Neuronal stem cell (in vitro differentiated cells): ENCODE results near the gene CYP20A1.
A peak's percentile ranks its signal among the peaks of the same experiment; 100 is the strongest.

ENCODE experiments used
- DNase-seq: peaks from one replicate; pipeline ENCODE4 v3.0.0-alpha.2; 2013; ENCODE audit warnings: low spot score
- H2AFZ ChIP-seq: one replicate; pipeline ENCODE4 v1.6.1; 2013; ENCODE audit warnings: mild to moderate bottlenecking, low read length, inconsistent platforms
- H2AK5ac ChIP-seq: 2 replicates; pipeline ENCODE4 v1.6.1; 2013; ENCODE audit warnings: low read depth, mild to moderate bottlenecking, inconsistent platforms, low read length, moderate library complexity, mixed read lengths
- H2BK120ac ChIP-seq: 2 replicates; pipeline ENCODE4 v1.6.1; 2013; ENCODE audit warnings: low read depth, mild to moderate bottlenecking, inconsistent platforms, low read length, moderate library complexity, mixed read lengths
- H2BK12ac ChIP-seq: one replicate; pipeline ENCODE4 v1.6.1; 2013; ENCODE audit warnings: low read length, inconsistent platforms
- H2BK15ac ChIP-seq: 2 replicates; pipeline ENCODE4 v1.6.1; 2013; ENCODE audit warnings: mild to moderate bottlenecking, low read length, inconsistent platforms, mixed read lengths
- H2BK5ac ChIP-seq: one replicate; pipeline ENCODE4 v1.6.1; 2013; ENCODE audit warnings: inconsistent platforms, mild to moderate bottlenecking, low read length, moderate library complexity
- H3K14ac ChIP-seq: one replicate; pipeline ENCODE4 v1.6.1; 2013; ENCODE audit warnings: low read length, inconsistent platforms
- H3K18ac ChIP-seq: 2 replicates; pipeline ENCODE4 v1.6.1; 2013; ENCODE audit warnings: low read length, inconsistent platforms
- H3K23ac ChIP-seq: 2 replicates; pipeline ENCODE4 v1.6.1; 2013; ENCODE audit warnings: low read depth, mild to moderate bottlenecking, mixed read lengths, low read length, inconsistent platforms; ENCODE audit not compliant: poor library complexity
- H3K27ac ChIP-seq: replicated peaks from 3 replicates; pipeline ENCODE4 v1.5.1; 2013; ENCODE audit warnings: low read length, inconsistent platforms
- H3K27me3 ChIP-seq, 3 experiments: 2 replicates each; pipeline ENCODE4 v1.6.1; 2013; ENCODE audit warnings: low read length in 3 of 3, mild to moderate bottlenecking in 2 of 3, inconsistent platforms in 1 of 3, low read depth in 1 of 3, mixed read lengths in 1 of 3, moderate library complexity in 1 of 3; ENCODE audit not compliant: control insufficient read depth in 3 of 3, insufficient read depth in 3 of 3
- H3K36me3 ChIP-seq, 2 donors: replicated peaks in 1 of 2; 2 replicates each; pipeline ENCODE4 v1.6.1; 2013; ENCODE audit warnings: low read length in 2 of 2; ENCODE audit not compliant: control insufficient read depth in 2 of 2, insufficient read depth in 2 of 2
- H3K4ac ChIP-seq: 2 replicates; pipeline ENCODE4 v1.6.1; 2013; ENCODE audit warnings: inconsistent platforms, mild to moderate bottlenecking, low read length, moderate library complexity
- H3K4me1 ChIP-seq, 2 donors: 1 replicate in 1 of 2; 2 replicates in 1 of 2; pipeline ENCODE4 v1.6.1; 2013; ENCODE audit warnings: low read length in 2 of 2, low read depth in 1 of 2; ENCODE audit not compliant: control insufficient read depth in 2 of 2, insufficient read depth in 1 of 2
- H3K4me2 ChIP-seq: one replicate; pipeline ENCODE4 v1.6.1; 2013; ENCODE audit warnings: mild to moderate bottlenecking, low read length, inconsistent platforms; ENCODE audit not compliant: insufficient read depth, poor library complexity, severe bottlenecking
- H3K4me3 ChIP-seq, 2 donors: 2 replicates each; pipeline ENCODE4 v1.5.1; 2013; ENCODE audit warnings: low read length in 2 of 2, mild to moderate bottlenecking in 2 of 2, inconsistent platforms in 1 of 2, moderate library complexity in 1 of 2
- H3K79me1 ChIP-seq: one replicate; pipeline ENCODE4 v1.6.1; 2013; ENCODE audit warnings: low read depth, mild to moderate bottlenecking, inconsistent platforms, low read length, moderate library complexity
- H3K9ac ChIP-seq: one replicate; pipeline ENCODE4 v1.6.1; 2013; ENCODE audit warnings: mild to moderate bottlenecking, low read depth, low read length, inconsistent platforms; ENCODE audit not compliant: poor library complexity
- H3K9me3 ChIP-seq, 2 donors: replicated peaks in 1 of 2; 2 replicates each; pipeline versions ENCODE3 to v1.6.1; 2013; ENCODE audit warnings: low read length in 2 of 2, mild to moderate bottlenecking in 2 of 2, inconsistent platforms in 1 of 2, low read depth in 1 of 2, mixed read lengths in 1 of 2, moderate library complexity in 1 of 2; ENCODE audit not compliant: control insufficient read depth in 2 of 2, insufficient read depth in 1 of 2
- H4K8ac ChIP-seq: one replicate; pipeline ENCODE4 v1.6.1; 2013; ENCODE audit warnings: low read depth, mild to moderate bottlenecking, inconsistent platforms, low read length, moderate library complexity
- H4K91ac ChIP-seq: one replicate; pipeline ENCODE4 v1.6.1; 2013; ENCODE audit warnings: low read length, low read depth, mild to moderate bottlenecking, inconsistent platforms; ENCODE audit not compliant: poor library complexity
- WGBS, 2 donors: extraction: QIAGEN DNeasy Blood & Tissue Kit; methylation state at CpG; one replicate each; pipeline ENCODE4 v1.1.7; 2013; ENCODE audit warnings: missing lambda C conversion rate in 2 of 2, mixed read lengths in 1 of 2; ENCODE audit not compliant: insufficient read length in 2 of 2, insufficient replicate concordance in 1 of 2; ENCODE audit errors: extremely low coverage in 2 of 2; 5-methylcytosine and 5-hydroxymethylcytosine counted together

Gene CYP20A1

DNA sequence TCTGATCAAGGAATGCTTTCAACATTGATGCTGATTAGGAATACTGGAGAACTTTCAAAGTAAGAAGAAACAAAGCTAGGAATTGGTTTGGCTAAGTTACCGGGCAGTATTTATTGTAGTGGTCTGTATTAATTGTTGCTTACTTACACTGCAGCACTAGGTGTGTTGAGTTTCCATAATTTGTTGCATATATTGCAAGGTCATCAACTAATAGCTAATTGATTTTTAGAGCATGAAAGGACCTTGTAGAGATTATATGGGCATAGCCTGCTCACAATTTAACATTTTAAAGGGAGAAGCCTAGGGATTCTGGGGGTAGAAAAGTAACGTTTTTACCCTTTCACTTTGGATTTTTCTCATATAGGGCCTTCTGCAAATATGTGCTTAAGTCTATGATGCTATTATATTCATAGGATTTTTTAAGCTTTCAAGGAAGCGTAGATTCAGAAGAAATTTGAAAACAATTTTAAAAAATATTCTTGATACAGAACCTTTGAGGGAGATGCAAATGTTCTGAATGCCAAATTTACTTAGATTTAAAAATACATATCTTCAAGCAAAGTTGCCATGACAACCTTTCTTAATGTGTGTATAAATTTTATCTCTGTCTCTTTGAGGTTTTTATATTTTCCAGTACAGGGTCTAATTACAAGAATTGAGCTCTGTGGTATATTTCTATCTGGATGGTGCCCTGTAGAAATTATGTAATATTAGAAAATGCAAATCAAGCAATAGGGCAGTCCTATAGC lies 72.0 kb downstream of the CYP20A1 start:
- Histone ChIP-seq H3K23ac (no peak overlapping the region), H3K14ac (no peak overlapping the region), H2AK5ac (no peak overlapping the region), H4K91ac (no peak overlapping the region), H2BK12ac (no peak overlapping the region), H2BK15ac (no peak overlapping the region), H3K4me3 (no peak overlapping the region), H3K36me3 (peaks cover 0 to 4% of the 10 kb centered on the region in 2 donors), H3K4me1 (no peaks in the 10 kb centered on the region), H3K4me2 (no peak overlapping the region), H3K79me1 (no peaks in the 10 kb centered on the region), H2BK5ac (no peak overlapping the region), H3K4ac (no peak overlapping the region), H3K27me3 (no peaks in the 10 kb centered on the region), H2AFZ (no peak overlapping the region), H3K18ac (no peak overlapping the region), H3K9ac (no peak overlapping the region), H4K8ac (no peak overlapping the region), H2BK120ac (no peak overlapping the region), H3K9me3 (no peaks in the 10 kb centered on the region), H3K27ac (no peak overlapping the region)
- no CpG with 5 or more reads among the region's 3 CpGs for WGBS, 2 donors
- DNase-seq = no peak

DNA sequence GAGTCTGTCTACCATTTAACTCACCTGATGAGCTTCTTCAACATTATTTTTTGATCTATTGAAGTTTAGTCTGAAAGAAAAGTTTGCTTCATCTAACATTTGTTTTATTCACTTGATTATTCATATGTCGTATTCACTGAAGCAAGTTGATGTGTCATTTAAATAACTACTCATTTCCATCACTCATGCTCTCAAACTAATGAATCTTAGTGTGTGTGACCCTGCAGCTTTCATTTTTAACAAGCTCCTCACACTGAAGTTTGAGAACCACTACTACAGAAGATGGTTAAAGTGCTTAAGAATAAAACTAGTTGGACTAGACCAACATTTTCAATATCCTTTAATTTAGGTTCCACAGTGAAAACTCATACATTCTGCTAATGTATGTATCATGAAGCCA lies 87.5 kb downstream of the CYP20A1 start:
- no peak overlapping the region for H3K4me2 ChIP-seq
- no peak overlapping the region for H3K4me3 ChIP-seq
- no peak overlapping the region for H4K8ac ChIP-seq
- no peak overlapping the region for H2BK5ac ChIP-seq
- peaks cover 0 to 2% of the 10 kb centered on the region in 2 donors for H3K9me3 ChIP-seq
- H3K4me1 ChIP-seq = peaks cover 0 to 7% of the 10 kb centered on the region in 2 donors
- no peak overlapping the region for H3K14ac ChIP-seq
- H3K18ac ChIP-seq = no peak overlapping the region
- H3K9ac ChIP-seq = no peak overlapping the region
- peaks cover 0 to 12% of the 10 kb centered on the region in 2 donors for H3K36me3 ChIP-seq
- H4K91ac ChIP-seq = no peak overlapping the region
- H2BK120ac ChIP-seq = no peak overlapping the region
- no peak overlapping the region for H2AFZ ChIP-seq
- H3K23ac ChIP-seq = no peak overlapping the region
- H3K27ac ChIP-seq = no peak overlapping the region
- H2AK5ac ChIP-seq = no peak overlapping the region
- H3K79me1 ChIP-seq = peaks cover 2% of the 10 kb centered on the region
- H3K27me3 ChIP-seq = no peaks in the 10 kb centered on the region
- H2BK12ac ChIP-seq = no peak overlapping the region
- H3K4ac ChIP-seq = no peak overlapping the region
- WGBS, 2 donors = no CpG with 5 or more reads among the region's 1 CpG
- no peak overlapping the region for H2BK15ac ChIP-seq
- DNase-seq = no peak

DNA sequence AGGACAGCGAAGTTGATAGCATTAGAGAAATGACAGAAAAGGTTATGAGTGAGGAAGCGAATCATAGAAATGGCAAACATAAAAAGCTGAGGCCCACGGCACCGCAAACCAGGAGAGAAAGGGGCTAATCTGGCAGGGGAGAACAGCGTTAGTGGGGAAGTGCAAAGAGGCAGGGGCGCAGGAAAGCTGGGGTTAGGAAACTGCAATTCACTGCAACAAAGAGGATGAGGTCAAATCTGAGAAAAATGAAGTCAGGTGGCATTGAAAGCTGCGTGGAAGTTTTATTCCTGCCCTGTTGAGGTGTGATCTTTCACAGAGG lies 88.7 kb downstream of the CYP20A1 start:
- Histone ChIP-seq H2BK120ac (no peak overlapping the region), H3K23ac (no peak overlapping the region), H3K79me1 (peaks cover 2% of the 10 kb centered on the region), H3K4me2 (peak overlapping the region; percentile 66), H3K18ac (peak overlapping the region; percentile 89), H2BK5ac (no peak overlapping the region), H3K14ac (peak overlapping the region; percentile 22), H3K36me3 (peaks cover 0 to 24% of the 10 kb centered on the region in 2 donors), H3K27me3 (no peaks in the 10 kb centered on the region), H3K27ac (peak overlapping the region; percentile 98), H2AFZ (peak overlapping the region; percentile 91), H3K4me3 (peak overlapping the region; percentile 77), H3K4ac (no peak overlapping the region), H2AK5ac (no peak overlapping the region), H3K9me3 (peaks cover 0 to 11% of the 10 kb centered on the region in 2 donors), H4K8ac (no peak overlapping the region), H3K4me1 (peaks cover 0 to 7% of the 10 kb centered on the region in 2 donors), H3K9ac (peak overlapping the region; percentile 18), H2BK15ac (no peak overlapping the region), H4K91ac (no peak overlapping the region), H2BK12ac (no peak overlapping the region)
- WGBS, 2 donors = no CpG with 5 or more reads among the region's 7 CpGs
- no peak for DNase-seq

DNA sequence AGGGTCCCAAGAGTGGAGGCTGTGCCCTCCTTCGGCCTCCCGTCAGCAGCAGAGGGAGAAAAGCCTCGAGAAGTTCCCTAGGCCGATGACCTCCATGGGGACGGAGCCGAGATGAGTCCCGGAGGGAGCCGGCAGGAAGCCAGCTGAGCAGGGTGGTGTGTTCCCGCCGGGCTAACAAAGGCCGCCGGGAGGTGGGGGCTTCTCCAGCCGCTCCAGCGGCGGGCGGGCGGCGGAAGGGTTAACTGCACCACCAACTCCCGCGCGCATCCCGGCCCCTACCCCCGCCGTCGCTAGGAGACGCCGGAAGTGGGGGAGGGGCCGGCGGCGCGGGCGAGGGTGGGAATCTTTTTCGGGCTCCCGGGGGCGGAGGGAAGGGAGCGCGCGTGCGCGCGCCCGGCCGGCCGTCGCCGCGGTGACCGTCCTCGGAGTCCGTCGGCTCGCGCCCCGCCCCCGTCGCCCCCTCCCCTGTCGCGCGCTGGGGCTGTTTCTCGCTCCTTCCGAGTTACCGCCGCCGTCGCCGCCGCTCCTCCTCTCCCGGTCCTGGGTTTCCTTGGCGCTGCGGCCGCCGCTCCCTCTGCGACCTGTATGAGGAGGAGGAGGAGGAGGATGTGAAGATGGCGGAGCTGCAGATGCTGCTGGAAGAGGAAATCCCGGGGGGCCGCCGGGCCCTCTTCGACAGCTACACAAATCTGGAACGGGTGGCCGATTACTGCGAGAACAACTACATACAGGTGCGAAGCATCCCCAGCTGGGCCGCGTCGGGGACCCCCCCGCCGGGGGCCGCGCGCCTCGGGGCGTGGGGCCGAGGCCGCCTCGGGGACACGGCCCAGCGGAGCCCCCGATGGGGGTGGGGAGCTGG lies 89.3 kb downstream of the CYP20A1 start, which contains the start of gene ABI2:
Gene ABI2, plus strand, starts transcription at position 494 of the 859 bp plus-strand sequence. Its CDS starts 121 bp downstream, at position 615.
- Histone ChIP-seq H3K4me2 (peak within 1 kb of the TSS; percentile 66), H2AK5ac (peak within 1 kb of the TSS; percentile 86), H3K9me3 (peaks cover 0 to 11% of the 10 kb centered on the region in 2 donors), H3K4ac (no peak within 1 kb of the TSS), H3K27me3 (no peaks in the 10 kb centered on the region), H3K4me1 (peaks cover 0 to 7% of the 10 kb centered on the region in 2 donors), H3K79me1 (peaks cover 2% of the 10 kb centered on the region), H2AFZ (peak within 1 kb of the TSS; percentile 93), H3K23ac (peak within 1 kb of the TSS; percentile 81), H3K4me3 (peak within 1 kb of the TSS; percentile 96 to 100), H3K9ac (peak within 1 kb of the TSS; percentile 90), H3K36me3 (peaks cover 0 to 29% of the 10 kb centered on the region in 2 donors), H3K14ac (peak within 1 kb of the TSS; percentile 87), H4K91ac (peak within 1 kb of the TSS; percentile 75), H2BK15ac (no peak within 1 kb of the TSS), H2BK120ac (no peak within 1 kb of the TSS), H2BK12ac (no peak within 1 kb of the TSS), H3K18ac (peak within 1 kb of the TSS; percentile 91), H3K27ac (peak within 1 kb of the TSS; percentile 99), H4K8ac (no peak within 1 kb of the TSS), H2BK5ac (peak within 1 kb of the TSS; percentile 94)
- WGBS, 2 donors = no CpG with 5 or more reads among the region's 98 CpGs
- peak; percentile 97 for DNase-seq
